SU-DHL-6 (cell line): ENCODE data around the gene MEI1.

Experiments used
- H2AFZ ChIP-seq: fragments of 200-600 bp; sonication (generic); 2 replicates; pipeline ENCODE4 v1.6.1; 2014; ENCODE audit warnings: low read depth, mild to moderate bottlenecking, moderate library complexity, mixed read lengths, antibody characterized with exemption, low read length; ENCODE audit not compliant: severe bottlenecking
- H3F3A ChIP-seq: fragments of 200-600 bp; shearing (Covaris generic); 2 replicates; pipeline ENCODE4 v1.6.0; 2016; ENCODE audit warnings: antibody characterized with exemption, mild to moderate bottlenecking; ENCODE audit not compliant: insufficient read depth
- H3K27ac ChIP-seq: fragments of 200-600 bp; sonication (generic); 2 replicates; pipeline ENCODE4 v1.5.1; 2016; ENCODE audit warnings: low read depth, mild to moderate bottlenecking, low read length, moderate library complexity, mixed read lengths
- H3K27me3 ChIP-seq: fragments of 200-600 bp; sonication (generic), shearing (Covaris generic); 2 replicates; pipeline ENCODE4 v1.6.0; 2014; ENCODE audit warnings: mild to moderate bottlenecking, low read length
- H3K36me3 ChIP-seq: fragments of 200-600 bp; sonication (generic); 2 replicates; pipeline ENCODE4 v1.6.1; 2014; ENCODE audit warnings: mild to moderate bottlenecking, low read length, mixed read lengths
- H3K4me2 ChIP-seq: fragments of 300-600, 200-600 bp; shearing (Covaris generic), sonication (generic); 2 replicates; pipeline ENCODE4 v1.6.0; 2014; ENCODE audit warnings: low read length, low read depth, mild to moderate bottlenecking; ENCODE audit not compliant: poor library complexity, severe bottlenecking
- H3K4me3 ChIP-seq: fragments of 200-600 bp; sonication (generic); 2 replicates; pipeline ENCODE4 v1.5.1; 2014; ENCODE audit warnings: antibody characterized with exemption, low read length, mild to moderate bottlenecking, mixed read lengths; ENCODE audit not compliant: insufficient read depth, poor library complexity, severe bottlenecking
- H3K79me2 ChIP-seq: fragments of 200-600 bp; sonication (generic); 2 replicates; pipeline ENCODE4 v1.6.1; 2014; ENCODE audit warnings: mild to moderate bottlenecking, low read length, moderate library complexity; ENCODE audit not compliant: insufficient read depth
- H3K9ac ChIP-seq: fragments of 200-600 bp; sonication (generic); 2 replicates; pipeline ENCODE4 v1.7.0; 2014; ENCODE audit warnings: mild to moderate bottlenecking, low read length
- H3K9me2 ChIP-seq: fragments of 200-600 bp; sonication (generic); replicated peaks from 2 replicates; pipeline ENCODE4 v1.6.1; 2014; ENCODE audit warnings: low read length; ENCODE audit not compliant: insufficient read depth
- H3K9me3 ChIP-seq: fragments of 200-600 bp; sonication (generic); 2 replicates; pipeline ENCODE4 v1.6.1; 2014; ENCODE audit warnings: low read length, mixed read lengths; ENCODE audit not compliant: insufficient read depth
- H4K20me1 ChIP-seq: fragments of 200-600 bp; sonication (generic); 2 replicates; pipeline ENCODE4 v1.6.1; 2014; ENCODE audit warnings: low read depth, mild to moderate bottlenecking, antibody characterized with exemption, low read length, moderate library complexity, mixed read lengths
- CTCF ChIP-seq: fragments of 200-600 bp; sonication (generic); IDR thresholded peaks from one replicate; pipeline ENCODE4 v1.5.1; 2017; ENCODE audit warnings: antibody characterized with exemption, mild to moderate bottlenecking, low read length, moderate library complexity; ENCODE audit not compliant: insufficient read depth, poor library complexity, severe bottlenecking
- EZH2phosphoT487 ChIP-seq: fragments of 200-600 bp; sonication (generic), shearing (Covaris generic); conservative IDR thresholded peaks from 2 replicates; pipeline ENCODE4 v1.6.1; 2018; ENCODE audit warnings: mild to moderate bottlenecking, antibody characterized with exemption, low read length, moderate library complexity, mixed read lengths

The MEI1 gene

GRCh38 chr22:41772645-41773044, 73.3 kb downstream of the MEI1 start:
- Histone ChIP-seq H3K36me3 (no peaks in the 10 kb centered on the region), H3K27ac (no peak overlapping the region), H4K20me1 (no peaks in the 10 kb centered on the region), H2AFZ (no peak overlapping the region), H3K4me3 (no peak overlapping the region), H3K9me2 (no peaks in the 10 kb centered on the region), H3K9me3 (no peaks in the 10 kb centered on the region), H3K9ac (no peak overlapping the region), H3K27me3 (no peaks in the 10 kb centered on the region), H3K79me2 (no peaks in the 10 kb centered on the region), H3K4me2 (no peak overlapping the region), H3F3A (no peaks in the 10 kb centered on the region)
- TF ChIP-seq CTCF = no peak
- no peak for TF ChIP-seq EZH2phosphoT487

- H2AFZ ChIP-seq = no peak overlapping the region
- no peaks in the 10 kb centered on the region for H3K27me3 ChIP-seq
- H4K20me1 ChIP-seq = no peaks in the 10 kb centered on the region
- no peaks in the 10 kb centered on the region for H3K9me2 ChIP-seq
- no peak overlapping the region for H3K4me3 ChIP-seq
- H3K36me3 ChIP-seq = no peaks in the 10 kb centered on the region
- H3K9me3 ChIP-seq = no peaks in the 10 kb centered on the region
- H3K4me2 ChIP-seq = no peak overlapping the region
- TF ChIP-seq EZH2phosphoT487 (no peak), CTCF (no peak)
- no peak overlapping the region for H3K27ac ChIP-seq
- H3K79me2 ChIP-seq = no peaks in the 10 kb centered on the region
- H3F3A ChIP-seq = no peaks in the 10 kb centered on the region
- no peak overlapping the region for H3K9ac ChIP-seq
These were observed 76.0 kb downstream of the MEI1 start for GRCh38 chr22:41775338-41775737.

GRCh38 chr22:41775976-41776375, 76.7 kb downstream of the MEI1 start:
- Histone ChIP-seq H2AFZ (no peak overlapping the region), H3K27me3 (no peaks in the 10 kb centered on the region), H3K4me3 (no peak overlapping the region), H3K79me2 (no peaks in the 10 kb centered on the region), H3K9ac (no peak overlapping the region), H3K4me2 (no peak overlapping the region), H3F3A (no peaks in the 10 kb centered on the region), H3K9me3 (no peaks in the 10 kb centered on the region), H4K20me1 (no peaks in the 10 kb centered on the region), H3K27ac (no peak overlapping the region), H3K9me2 (no peaks in the 10 kb centered on the region), H3K36me3 (no peaks in the 10 kb centered on the region)
- TF ChIP-seq CTCF = no peak
- TF ChIP-seq EZH2phosphoT487 = no peak

GRCh38 chr22:41776381-41776780, 77.1 kb downstream of the MEI1 start:
- Histone ChIP-seq H2AFZ (no peak overlapping the region), H3K79me2 (no peaks in the 10 kb centered on the region)

More at GRCh38 chr22:41776381-41776780, 77.1 kb downstream of the MEI1 start:
- no peak overlapping the region for H3K4me2 ChIP-seq
- no peak overlapping the region for H3K4me3 ChIP-seq
- no peaks in the 10 kb centered on the region for H3K36me3 ChIP-seq
- TF ChIP-seq EZH2phosphoT487 (no peak), CTCF (no peak)
- H3K27me3 ChIP-seq = no peaks in the 10 kb centered on the region
- no peaks in the 10 kb centered on the region for H4K20me1 ChIP-seq
- H3K9me3 ChIP-seq = no peaks in the 10 kb centered on the region
- no peaks in the 10 kb centered on the region for H3F3A ChIP-seq
- H3K27ac ChIP-seq = no peak overlapping the region
- H3K9ac ChIP-seq = no peak overlapping the region
- H3K9me2 ChIP-seq = no peaks in the 10 kb centered on the region
